Esophagus squamous epithelium (tissue), 5 donors: Measurements from ENCODE around the gene ENOX1. TPM values are rescaled to one million over a fixed set of nuclear protein-coding genes. Genes with fewer than 3 reads are reported as not detected.

ENCODE experiments used
- DNase-seq: peaks from one replicate; lab custom pipeline; 2025; lab: John Stamatoyannopoulos, UW
- H3K27ac ChIP-seq, 4 donors: fragments of 200-600 bp; sonication (generic); one replicate each; pipeline ENCODE4 v1.5.1; 2016 to 2019; ENCODE audit warnings: mild to moderate bottlenecking in 1 of 4
- H3K27me3 ChIP-seq, 4 donors: fragments of 200-600 bp; sonication (generic); 1 replicate in 3 of 4; 2 replicates in 1 of 4; pipeline versions ENCODE4 v1.5.1 to v1.6.0; 2017 to 2021; ENCODE audit warnings: antibody characterized with exemption in 1 of 4
- H3K36me3 ChIP-seq, 3 donors: fragments of 200-600 bp; sonication (generic); one replicate each; pipeline ENCODE4 v1.5.1; 2016 to 2019
- H3K4me1 ChIP-seq, 3 donors: fragments of 200-600 bp; sonication (generic); one replicate each; pipeline ENCODE4 v1.5.1; 2017 to 2019
- H3K4me3 ChIP-seq, 4 donors: fragments of 200-600 bp; sonication (generic); 1 replicate in 3 of 4; 2 replicates in 1 of 4; pipeline ENCODE4 v1.5.1; 2016 to 2019; ENCODE audit warnings: mild to moderate bottlenecking in 2 of 4, moderate library complexity in 1 of 4
- H3K9me3 ChIP-seq, 3 donors: fragments of 200-600 bp; sonication (generic); one replicate each; pipeline ENCODE4 v1.5.1; 2016 to 2019
- POLR2A ChIP-seq, 4 donors: fragments of 450-650 bp; IDR thresholded peaks; one replicate each; pipeline ENCODE4 v1.6.1; 2017; ENCODE audit warnings: antibody characterized with exemption in 4 of 4, mild to moderate bottlenecking in 4 of 4, moderate library complexity in 3 of 4
- WGBS, 2 donors: methylation state at CpG; one replicate each; pipeline ENCODE4 v1.1.5; 2018; 5-methylcytosine and 5-hydroxymethylcytosine counted together
- intact Hi-C: fragments of 100-400 bp; cut with DNase I; formaldehyde crosslinking; loops from one replicate; pipeline ENCODE4 v1.15.0; 2022
- total RNA-seq, 4 donors: library from RNA; depleted of rRNA; stranded (reverse); fragments of >200 nt; gene quantifications; one replicate each; pipeline ENCODE4 v1.1.0, GENCODE V29; 2016
- TF ChIP-seq, protein P1 (sequence below), 6 experiments: fragments of 450-650 bp in 4 of 6; fragments of 200-600 bp in 2 of 6; sonication (generic) in 2 of 6; IDR thresholded peaks; one replicate each; pipeline ENCODE4 v1.5.1; 2016 to 2019; ENCODE audit warnings: antibody characterized with exemption in 6 of 6, mild to moderate bottlenecking in 4 of 6, moderate library complexity in 4 of 6
- donor health status: DM: yes; HTN: yes; CAD: no.

Gene ENOX1
- total RNA-seq, 4 donors from 2014 or later, result 0.48 to 0.76 TPM; not detected in 2

- Histone ChIP-seq H3K9me3 (no peaks in the 10 kb centered on the region), H3K27ac (no peak overlapping the region), H3K4me1 (peaks cover 0 to 11% (median 0%) of the 10 kb centered on the region in 3 donors), H3K36me3 (no peaks in the 10 kb centered on the region), H3K4me3 (no peak overlapping the region), H3K27me3 (peaks cover 0 to 3% (median 0%) of the 10 kb centered on the region in 4 donors)
- TF ChIP-seq, protein P1, sequence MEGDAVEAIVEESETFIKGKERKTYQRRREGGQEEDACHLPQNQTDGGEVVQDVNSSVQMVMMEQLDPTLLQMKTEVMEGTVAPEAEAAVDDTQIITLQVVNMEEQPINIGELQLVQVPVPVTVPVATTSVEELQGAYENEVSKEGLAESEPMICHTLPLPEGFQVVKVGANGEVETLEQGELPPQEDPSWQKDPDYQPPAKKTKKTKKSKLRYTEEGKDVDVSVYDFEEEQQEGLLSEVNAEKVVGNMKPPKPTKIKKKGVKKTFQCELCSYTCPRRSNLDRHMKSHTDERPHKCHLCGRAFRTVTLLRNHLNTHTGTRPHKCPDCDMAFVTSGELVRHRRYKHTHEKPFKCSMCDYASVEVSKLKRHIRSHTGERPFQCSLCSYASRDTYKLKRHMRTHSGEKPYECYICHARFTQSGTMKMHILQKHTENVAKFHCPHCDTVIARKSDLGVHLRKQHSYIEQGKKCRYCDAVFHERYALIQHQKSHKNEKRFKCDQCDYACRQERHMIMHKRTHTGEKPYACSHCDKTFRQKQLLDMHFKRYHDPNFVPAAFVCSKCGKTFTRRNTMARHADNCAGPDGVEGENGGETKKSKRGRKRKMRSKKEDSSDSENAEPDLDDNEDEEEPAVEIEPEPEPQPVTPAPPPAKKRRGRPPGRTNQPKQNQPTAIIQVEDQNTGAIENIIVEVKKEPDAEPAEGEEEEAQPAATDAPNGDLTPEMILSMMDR (IDR thresholded peaks at IDR 0.05), result no peak
- no peak for TF ChIP-seq POLR2A (IDR thresholded peaks at IDR 0.05)
- intact Hi-C loops, result no loop called here
- WGBS, 2 donors, result 57 to 71% methylated on average over 2 of the region's 2 CpGs
- no peak for DNase-seq
Observed at GRCh38 chr13:43764349-43764748, 22.4 kb downstream of the ENOX1 start.

DNA sequence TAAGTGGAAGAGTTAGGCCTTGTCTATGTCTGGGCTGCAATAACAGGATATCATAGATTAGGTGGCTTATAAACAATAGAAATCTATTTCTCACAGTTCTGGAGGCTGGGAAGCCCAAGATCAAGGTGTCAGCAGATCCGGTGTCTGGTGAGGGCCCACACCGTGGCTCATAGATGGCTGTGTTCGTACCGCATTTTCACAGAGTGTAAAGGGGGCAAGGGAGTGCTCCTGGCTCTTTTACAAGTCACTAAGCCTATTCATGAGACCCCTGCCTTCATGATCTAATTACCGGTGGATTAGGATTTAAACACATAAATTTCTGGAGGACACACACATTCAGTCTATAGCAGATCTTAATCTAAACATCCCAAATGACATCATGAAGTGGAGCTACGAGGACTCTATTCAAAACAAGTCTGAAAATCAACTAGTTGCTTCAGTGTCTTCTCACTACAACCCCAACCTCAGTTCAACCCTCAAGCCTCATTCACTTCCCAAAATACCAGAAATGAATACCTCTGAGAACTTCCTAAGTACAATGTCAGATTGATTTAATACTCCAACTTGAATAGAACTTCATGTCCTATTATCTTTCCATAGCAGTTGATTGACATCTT is 23.5 kb downstream of the ENOX1 start:
- no peak overlapping the region for H3K4me3 ChIP-seq
- no peaks in the 10 kb centered on the region for H3K9me3 ChIP-seq
- DNase-seq, result no peak
- WGBS, 2 donors, result 85 to 90% methylated on average over 6 of the region's 6 CpGs
- H3K27me3 ChIP-seq, result peaks cover 0 to 3% (median 0%) of the 10 kb centered on the region in 4 donors
- TF ChIP-seq POLR2A (IDR thresholded peaks at IDR 0.05), result no peak
- TF ChIP-seq, protein P1 (IDR thresholded peaks at IDR 0.05), result no peak
- H3K27ac ChIP-seq, result no peak overlapping the region
- H3K4me1 ChIP-seq, result peaks cover 0 to 11% (median 0%) of the 10 kb centered on the region in 3 donors
- H3K36me3 ChIP-seq, result no peaks in the 10 kb centered on the region
- intact Hi-C loops, result no loop called here

DNA sequence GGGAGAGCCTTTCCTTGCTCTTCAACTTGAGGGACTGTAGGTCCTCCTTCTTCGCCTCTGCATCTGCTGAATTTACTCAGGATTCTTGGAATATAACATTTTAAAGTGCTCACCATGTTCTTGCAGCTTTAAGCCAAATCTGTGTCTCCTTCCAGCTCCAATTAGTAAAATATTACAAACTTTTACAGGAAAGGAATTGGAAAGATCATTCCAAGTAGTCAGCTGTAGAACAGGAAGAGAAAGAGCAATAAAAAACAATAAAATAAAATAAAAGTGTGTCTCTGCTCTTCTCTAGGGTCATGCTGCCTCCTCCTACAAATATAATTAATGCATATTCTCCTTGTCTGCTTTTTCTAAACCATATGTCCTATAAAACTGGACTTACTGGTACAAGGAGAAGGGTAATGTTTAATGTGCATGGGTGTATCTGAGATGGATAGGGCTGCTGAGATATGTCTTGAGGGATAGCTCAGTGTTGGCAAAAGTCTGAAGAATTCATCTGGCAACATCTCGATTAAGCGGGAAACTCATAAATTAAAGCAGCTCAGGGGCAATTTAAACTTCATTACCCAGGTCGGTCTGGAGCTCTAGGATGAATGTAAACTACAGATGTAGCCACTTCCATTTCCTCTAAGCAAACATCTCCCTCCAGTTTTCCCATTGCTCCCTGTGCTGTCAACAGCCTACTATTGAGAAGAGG is 25.0 kb downstream of the ENOX1 start:
- no peaks in the 10 kb centered on the region for H3K27me3 ChIP-seq
- TF ChIP-seq, protein P1 (IDR thresholded peaks at IDR 0.05), result no peak
- TF ChIP-seq POLR2A (IDR thresholded peaks at IDR 0.05), result no peak
- no peaks in the 10 kb centered on the region for H3K36me3 ChIP-seq
- no peak for DNase-seq
- no peaks in the 10 kb centered on the region for H3K9me3 ChIP-seq
- H3K4me1 ChIP-seq, result no peaks in the 10 kb centered on the region
- intact Hi-C loops, result no loop called here
- no peak overlapping the region for H3K27ac ChIP-seq
- WGBS, 2 donors, result 72 to 88% methylated on average over 4 of the region's 4 CpGs
- H3K4me3 ChIP-seq, result no peak overlapping the region

- intact Hi-C loops, result no loop called here
- no peak overlapping the region for H3K4me3 ChIP-seq
- no peak overlapping the region for H3K27ac ChIP-seq
- no peaks in the 10 kb centered on the region for H3K36me3 ChIP-seq
- H3K4me1 ChIP-seq, result no peaks in the 10 kb centered on the region
- 73 to 86% methylated on average over 3 of the region's 3 CpGs for WGBS, 2 donors
- DNase-seq, result no peak
- TF ChIP-seq POLR2A (IDR thresholded peaks at IDR 0.05), result no peak
- TF ChIP-seq, protein P1 (IDR thresholded peaks at IDR 0.05), result no peak
- no peaks in the 10 kb centered on the region for H3K9me3 ChIP-seq
- H3K27me3 ChIP-seq, result no peaks in the 10 kb centered on the region
Observed at GRCh38 chr13:43760257-43760656, 26.5 kb downstream of the ENOX1 start.

DNA sequence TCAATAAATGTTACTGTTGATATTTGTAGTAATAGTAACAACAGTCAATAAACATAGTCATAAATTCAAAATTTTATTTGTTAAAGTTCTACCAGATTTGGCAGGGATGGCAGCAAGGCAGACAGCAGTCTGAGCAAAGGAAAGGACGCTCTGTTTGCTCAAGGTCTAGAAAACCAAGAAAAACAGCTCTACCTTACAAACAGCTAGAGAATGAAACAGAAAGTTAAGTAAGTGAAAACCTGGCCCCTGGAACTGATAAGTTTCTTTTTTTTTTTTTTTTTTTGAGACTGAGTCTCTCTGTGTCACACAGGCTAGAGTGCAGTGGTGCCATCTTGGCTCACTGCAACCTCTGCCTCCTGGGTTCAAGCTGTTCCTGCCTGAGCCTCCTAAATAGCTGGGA is 27.9 kb downstream of the ENOX1 start:
- intact Hi-C loops, result no loop called here
- Histone ChIP-seq H3K27me3 (no peaks in the 10 kb centered on the region), H3K9me3 (no peaks in the 10 kb centered on the region), H3K4me1 (no peaks in the 10 kb centered on the region), H3K4me3 (no peak overlapping the region), H3K27ac (no peak overlapping the region), H3K36me3 (no peaks in the 10 kb centered on the region)
- no peak for DNase-seq
- TF ChIP-seq POLR2A (IDR thresholded peaks at IDR 0.05), result no peak
- TF ChIP-seq, protein P1 (IDR thresholded peaks at IDR 0.05), result no peak
- 65 to 71% methylated on average over 1 of the region's 1 CpG for WGBS, 2 donors
